Activated T-cell treated with anti-CD3 and anti-CD28 coated beads for 1 hour (primary cell): ENCODE data around the gene A4GNT.
"Not testable (repeated sequence)": the region's sequence is repeated elsewhere in the genome, so short reads cannot be mapped to it uniquely, and the experiment has no call there.

Source experiments
- DNase-seq: peaks from one replicate; pipeline ENCODE4 v3.0.0-alpha.2; 2020; ENCODE audit warnings: low read depth

The A4GNT gene

GRCh38 chr3:138118612-138119422 is 13.4 kb downstream of the A4GNT start:
- DNase-seq: peak; percentile 26

DNA sequence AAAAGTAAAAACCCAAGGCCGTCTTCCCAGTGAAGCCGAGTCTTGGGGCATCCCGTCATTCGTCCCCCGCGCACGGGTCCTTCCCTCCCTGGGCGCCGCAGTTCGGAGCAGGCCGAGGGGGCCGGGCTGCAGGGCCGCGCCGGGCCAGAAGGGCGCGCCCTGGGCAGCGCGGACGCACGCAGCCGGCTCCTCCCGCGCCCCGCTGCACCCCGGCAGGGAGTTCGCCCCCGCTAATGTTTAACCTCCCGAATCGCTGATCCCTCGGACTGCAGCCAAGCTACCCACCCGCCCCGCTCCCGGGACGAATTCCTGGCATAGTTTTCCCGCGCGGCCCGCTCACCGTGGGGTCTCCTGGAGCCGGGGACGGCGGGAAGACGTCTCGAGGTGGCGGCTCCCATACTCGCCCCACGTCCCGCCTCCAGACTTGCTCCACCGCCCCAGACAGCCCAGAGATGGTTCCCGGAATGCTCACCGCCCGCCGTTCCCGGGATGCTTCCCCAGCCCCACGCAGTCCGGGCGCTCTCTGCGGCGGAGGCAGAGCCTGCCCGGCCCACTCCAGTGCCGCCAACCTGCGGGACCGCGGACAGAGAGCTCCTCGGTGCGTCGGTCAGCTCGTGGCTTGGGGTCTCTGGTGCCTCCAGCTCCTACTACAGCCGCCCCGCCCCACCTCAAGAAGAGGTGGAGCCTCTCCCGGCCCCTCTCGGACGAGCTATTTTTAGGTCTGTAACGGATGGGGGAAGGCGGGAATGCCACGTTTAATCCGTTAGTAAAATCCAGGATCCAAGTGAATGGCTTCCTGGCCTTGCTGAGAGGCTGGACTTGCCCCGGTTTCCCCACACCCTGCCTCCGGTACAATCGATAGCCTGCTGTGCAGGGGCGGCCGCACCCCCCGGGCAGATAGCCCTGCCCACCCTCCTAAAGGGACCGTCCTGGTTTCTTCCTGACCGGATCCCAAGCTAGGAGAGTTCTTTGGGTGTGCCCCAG is 16.9 kb downstream of the A4GNT start, which contains the start of gene DZIP1L:
Gene DZIP1L (minus strand): TSS at position 621 of the 984 bp plus-strand sequence. CDS start 11,637 bp downstream, outside the sequence.
- DNase-seq: no peak

- DNase-seq: no peak
Observed at GRCh38 chr3:138114431-138114918, 17.7 kb downstream of the A4GNT start.

DNA sequence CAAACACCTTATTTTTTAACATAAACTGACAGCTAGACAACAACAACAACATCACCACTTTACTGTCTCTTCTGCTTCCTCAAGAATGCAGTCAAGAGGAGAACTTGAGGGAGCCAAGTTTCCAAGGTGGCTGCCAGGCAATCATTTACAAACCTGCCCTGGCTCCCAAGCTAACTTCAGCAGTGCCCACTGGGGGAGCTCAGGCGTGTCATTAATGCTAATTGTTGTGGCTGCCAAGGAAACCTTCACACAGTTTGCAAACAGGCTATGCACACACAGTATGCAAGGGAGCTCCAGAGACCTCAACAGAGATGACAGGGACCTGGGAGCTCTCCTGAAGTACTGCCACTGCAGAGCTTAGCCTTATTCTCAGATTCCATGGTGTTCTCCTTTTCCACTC is 18.9 kb downstream of the A4GNT start:
- DNase-seq: no peak

DNA sequence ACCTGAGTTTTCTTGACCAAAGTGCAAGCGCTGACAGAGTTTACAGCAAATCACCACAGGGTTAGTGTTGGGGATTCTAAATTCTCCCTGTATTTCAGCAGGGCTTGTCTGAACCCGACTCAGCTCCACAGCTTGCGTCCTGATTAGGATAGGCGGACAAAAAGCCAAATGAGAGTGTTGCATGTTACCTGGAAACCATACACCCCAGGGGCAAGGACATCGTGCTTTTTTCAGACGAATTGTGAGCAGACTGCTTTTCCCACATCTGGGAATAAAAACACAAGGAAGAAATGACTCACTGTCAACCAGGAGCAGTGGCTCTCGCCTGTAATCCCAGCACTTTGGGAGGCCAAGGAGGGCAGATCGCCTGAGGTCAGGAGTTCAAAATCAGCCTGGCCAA is 19.8 kb downstream of the A4GNT start:
- no peak for DNase-seq

DNA sequence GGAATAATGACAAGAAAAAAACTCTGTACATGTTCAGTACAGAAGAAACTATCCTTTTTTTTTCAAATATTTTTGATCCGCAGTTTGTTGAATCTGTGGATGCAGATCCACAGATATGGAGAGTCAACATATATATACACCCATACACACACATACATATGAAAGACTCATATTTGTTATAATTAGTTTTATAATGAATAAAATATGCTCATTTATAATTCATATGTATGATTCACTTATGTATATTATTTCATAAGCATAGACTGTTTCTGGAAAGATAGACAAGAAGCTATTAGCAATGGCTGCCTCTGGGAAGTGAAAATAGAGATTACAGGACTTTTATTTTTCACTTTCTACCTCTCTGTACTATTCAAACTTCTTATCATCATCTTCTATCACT is 26.6 kb downstream of the A4GNT start:
- DNase-seq: no peak

GRCh38 chr3:138103466-138103865 is 28.7 kb downstream of the A4GNT start:
- no peak for DNase-seq

DNA sequence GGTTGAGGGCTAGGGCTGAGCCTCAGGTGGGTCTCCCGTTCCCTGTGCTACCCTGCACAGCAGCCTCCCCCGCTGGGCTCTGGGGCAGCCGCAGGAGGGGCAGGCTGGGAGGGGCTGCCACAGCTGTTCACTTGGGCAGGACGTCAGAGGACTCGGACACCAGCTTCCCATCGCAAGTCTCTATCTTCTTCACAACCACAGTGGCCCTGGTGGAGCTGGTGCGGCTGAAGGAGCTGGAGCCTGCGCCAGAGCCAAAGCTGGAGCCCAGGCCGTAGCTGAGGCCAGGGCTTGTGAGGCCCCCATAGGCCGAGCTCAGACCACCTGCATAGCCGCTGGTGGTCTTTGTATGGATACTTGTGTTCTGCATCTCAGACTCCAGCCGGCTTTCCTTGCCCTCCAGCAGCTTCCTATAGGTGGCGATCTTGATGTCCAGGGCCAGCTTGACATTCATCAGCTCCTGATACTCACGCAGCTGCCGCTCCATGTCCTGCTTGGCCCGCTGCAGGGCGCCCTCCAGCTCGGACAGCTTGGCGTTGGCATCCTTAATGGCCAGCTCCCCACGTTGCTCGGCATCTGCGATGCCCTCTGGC is 30.7 kb downstream of the A4GNT start:
- DNase-seq: not testable (repeated sequence)

GRCh38 chr3:138099417-138099816 is 32.8 kb downstream of the A4GNT start:
- no peak for DNase-seq

DNA sequence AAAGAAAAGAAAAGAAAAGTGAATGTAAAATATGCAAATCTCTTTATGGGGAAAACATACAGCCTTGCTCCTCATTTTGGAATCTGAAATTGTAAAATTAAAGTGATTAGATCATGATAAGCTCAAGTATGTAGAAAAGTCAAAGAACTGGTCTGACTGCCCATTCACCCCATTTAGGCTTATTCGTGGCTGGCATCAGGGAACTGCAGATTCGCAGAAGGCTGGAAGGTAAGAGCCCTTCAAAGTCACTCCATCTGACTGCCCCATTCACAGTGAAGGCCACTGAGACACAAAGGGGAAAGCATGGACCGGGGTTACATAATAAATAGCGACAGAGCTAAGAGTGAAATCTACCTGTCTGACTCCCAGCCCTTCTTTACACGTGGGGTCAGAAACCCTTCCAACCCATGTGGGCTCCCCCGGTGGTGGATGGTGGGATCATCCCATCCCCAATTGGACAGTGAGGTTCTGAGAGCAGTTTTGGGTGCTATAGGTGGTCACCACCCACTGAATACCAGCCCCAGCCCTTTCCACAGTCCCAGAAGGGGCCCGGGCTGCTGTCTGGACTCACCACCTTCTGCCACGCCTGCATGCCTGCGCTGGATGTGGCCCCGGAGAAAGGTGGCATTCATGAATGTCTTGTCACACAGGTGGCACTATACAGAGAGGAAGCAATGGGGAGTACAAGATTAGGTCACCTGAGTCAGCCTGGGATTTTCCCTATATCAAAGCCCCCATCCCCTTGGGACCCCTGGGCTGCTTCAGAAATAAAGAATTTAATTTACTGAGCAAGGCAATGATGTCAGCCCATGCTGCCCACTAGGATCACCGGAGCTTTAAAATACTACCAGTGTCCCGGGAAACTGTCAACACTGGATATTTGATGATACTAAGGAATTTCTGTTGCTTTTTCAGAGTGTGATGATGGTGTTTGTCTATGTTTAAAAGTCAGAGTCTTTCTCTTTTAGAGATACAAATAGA is 34.7 kb downstream of the A4GNT start:
- no peak for DNase-seq

- DNase-seq: no peak
Observed at GRCh38 chr3:138093721-138094120, 38.5 kb downstream of the A4GNT start.

DNA sequence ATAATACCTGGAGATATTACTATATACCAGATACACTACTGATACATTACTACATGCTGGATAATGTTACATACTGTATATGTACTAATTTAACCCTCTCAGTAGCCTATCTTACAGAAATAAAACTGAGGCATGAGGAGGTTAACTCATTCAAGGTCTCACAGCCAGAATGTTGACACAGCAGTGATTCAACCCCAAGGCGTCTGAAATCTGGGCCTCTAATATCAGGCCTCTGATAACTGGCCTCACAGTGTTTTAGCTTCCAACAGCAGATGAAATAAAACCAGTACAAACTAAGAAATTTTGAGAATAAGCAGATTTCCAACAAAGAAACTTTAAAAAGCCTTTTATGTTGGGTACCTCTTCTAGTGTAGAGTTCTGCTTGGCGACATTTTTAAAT is 40.2 kb downstream of the A4GNT start:
- no peak for DNase-seq

DNA sequence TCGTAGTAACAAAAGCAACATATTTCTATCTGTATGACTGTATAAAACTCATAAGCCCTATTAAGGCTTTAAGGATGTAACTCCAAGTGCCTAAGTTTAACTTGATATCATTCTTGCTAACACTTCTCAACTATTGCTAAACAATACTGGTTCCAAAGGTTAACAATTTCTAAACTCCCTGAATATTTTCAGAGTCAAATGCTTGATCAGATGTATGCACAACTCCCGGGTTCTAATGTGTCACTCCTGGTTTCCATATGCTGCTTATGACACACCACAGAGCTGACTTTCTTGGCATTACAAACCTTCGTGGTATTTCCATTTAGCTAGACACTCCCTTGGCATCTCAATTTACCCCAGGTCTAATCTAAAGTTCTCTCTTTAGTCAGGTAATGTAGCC is 43.1 kb downstream of the A4GNT start:
- DNase-seq: no peak

GRCh38 chr3:138085745-138086144 is 46.4 kb downstream of the A4GNT start:
- not testable (repeated sequence) for DNase-seq

- no peak for DNase-seq
Observed at GRCh38 chr3:138084196-138084595, 48.0 kb downstream of the A4GNT start.

- DNase-seq: no peak
Observed at GRCh38 chr3:138082992-138083386, 49.2 kb downstream of the A4GNT start.

GRCh38 chr3:138082085-138082991 is 49.9 kb downstream of the A4GNT start:
- no peak for DNase-seq

GRCh38 chr3:138081371-138082084 is 50.7 kb downstream of the A4GNT start:
- no peak for DNase-seq

DNA sequence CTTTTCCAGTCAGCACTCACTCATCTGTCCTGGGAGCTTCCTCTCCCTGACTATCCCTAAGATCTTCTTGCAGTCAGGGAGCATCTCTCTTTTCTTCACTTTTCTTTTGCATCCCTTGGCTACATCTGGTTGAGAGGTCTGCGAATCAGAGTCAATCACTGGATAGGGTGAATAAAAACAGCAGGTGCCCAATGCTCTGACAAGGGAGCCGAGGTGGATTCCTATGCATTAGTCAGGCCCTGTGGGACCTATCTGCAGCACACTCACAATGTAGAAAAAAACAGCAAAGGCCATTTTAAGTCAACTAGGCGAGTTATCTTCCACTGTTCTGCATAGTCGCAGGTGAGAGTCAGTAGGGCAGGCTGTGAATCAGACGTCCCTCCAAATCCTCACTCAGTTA is 52.3 kb downstream of the A4GNT start:
- DNase-seq: no peak
